ENCODE results near the gene GPX4. TPM values are rescaled to one million over a fixed set of nuclear protein-coding genes. Genes with fewer than 3 reads are reported as not detected.

The GPX4 gene
- total and polyA plus RNA-seq, 9 of the 15 experiments (the other 6 are each of a cell fraction or from before 2014, with no cell fraction given), result 61.4 to 661 (median 349) TPM

DNA sequence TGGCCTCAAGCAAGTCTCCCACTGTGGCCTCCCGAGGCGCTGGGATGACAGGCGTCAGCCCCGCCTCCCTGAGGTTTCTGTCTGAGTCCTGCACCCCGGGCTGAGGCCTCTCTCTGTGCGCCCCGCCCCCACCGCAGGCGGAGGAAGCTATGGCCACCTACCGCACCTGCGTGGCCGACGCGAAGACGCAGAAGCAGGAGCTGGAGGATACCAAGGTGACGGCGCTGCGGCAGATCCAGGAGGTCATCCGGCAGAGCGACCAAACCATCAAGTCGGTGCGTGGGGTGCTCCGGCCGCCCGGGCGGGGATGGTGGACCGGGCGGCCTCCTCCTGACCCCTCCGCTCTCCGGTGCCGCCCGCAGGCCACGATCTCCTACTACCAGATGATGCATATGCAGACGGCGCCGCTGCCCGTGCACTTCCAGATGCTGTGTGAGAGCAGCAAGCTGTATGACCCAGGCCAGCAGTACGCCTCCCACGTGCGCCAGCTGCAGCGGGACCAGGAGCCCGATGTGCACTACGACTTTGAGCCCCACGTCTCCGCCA, 24.2 kb upstream of the GPX4 start (continued):
- TF ChIP-seq PRDM10 (IDR thresholded peaks at IDR 0.05; ENCODE audit: partially characterized antibody), result peak; percentile 91
- TF ChIP-seq, protein P1, sequence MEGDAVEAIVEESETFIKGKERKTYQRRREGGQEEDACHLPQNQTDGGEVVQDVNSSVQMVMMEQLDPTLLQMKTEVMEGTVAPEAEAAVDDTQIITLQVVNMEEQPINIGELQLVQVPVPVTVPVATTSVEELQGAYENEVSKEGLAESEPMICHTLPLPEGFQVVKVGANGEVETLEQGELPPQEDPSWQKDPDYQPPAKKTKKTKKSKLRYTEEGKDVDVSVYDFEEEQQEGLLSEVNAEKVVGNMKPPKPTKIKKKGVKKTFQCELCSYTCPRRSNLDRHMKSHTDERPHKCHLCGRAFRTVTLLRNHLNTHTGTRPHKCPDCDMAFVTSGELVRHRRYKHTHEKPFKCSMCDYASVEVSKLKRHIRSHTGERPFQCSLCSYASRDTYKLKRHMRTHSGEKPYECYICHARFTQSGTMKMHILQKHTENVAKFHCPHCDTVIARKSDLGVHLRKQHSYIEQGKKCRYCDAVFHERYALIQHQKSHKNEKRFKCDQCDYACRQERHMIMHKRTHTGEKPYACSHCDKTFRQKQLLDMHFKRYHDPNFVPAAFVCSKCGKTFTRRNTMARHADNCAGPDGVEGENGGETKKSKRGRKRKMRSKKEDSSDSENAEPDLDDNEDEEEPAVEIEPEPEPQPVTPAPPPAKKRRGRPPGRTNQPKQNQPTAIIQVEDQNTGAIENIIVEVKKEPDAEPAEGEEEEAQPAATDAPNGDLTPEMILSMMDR (IDR thresholded peaks at IDR 0.05 in 2 of 3, conservative IDR thresholded peaks at IDR 0.05 in 1 of 3; ENCODE audit: insufficient read depth in 2 of 3, low read depth in 1 of 3, low read length in 3 of 3), result peak in 2 of 3 experiments; percentile 23 to 26; a peak in 3 of 6 replicates
